ENCODE results near the gene TMUB2.

- TF ChIP-seq ZNF785 (tag by site-specific recombination; IDR thresholded peaks at IDR 0.05) (no peak), ZNF324 (tag by site-specific recombination; IDR thresholded peaks at IDR 0.05) (no peak), ZNF292 (tag by site-specific recombination; IDR thresholded peaks at IDR 0.05; ENCODE audit: borderline replicate concordance, low read depth) (no peak)
These were observed 22.3 kb upstream of the TMUB2 start for GRCh38 chr17:44164476-44164875.

Measured in HEK293 (cell line).